ENCODE data around the gene TSHZ2. TPM values are rescaled to one million over a fixed set of nuclear protein-coding genes. Genes with fewer than 3 reads are reported as not detected.

The TSHZ2 gene
- total and polyA plus RNA-seq, 9 of the 15 experiments (the other 6 are each of a cell fraction or from before 2014, with no cell fraction given): 0.03 to 0.20 (median 0.05) TPM; not detected in 4

- H3K9me1 ChIP-seq (ENCODE audit: control insufficient read depth, insufficient read depth, low read length): no peaks in the 10 kb centered on the region
- H2AFZ ChIP-seq (ENCODE audit: low read depth, low read length): no peak overlapping the region
- in situ Hi-C loops (cut with MboI) (no loop called here), intact Hi-C loops (cut with micrococcal nuclease) (no loop called here)
- ATAC-seq (no peak), DNase-seq (ENCODE audit: extremely low read depth in 1 of 4, low spot score in 3 of 4) (no peak), FAIRE-seq (no peak)
- no peaks in the 10 kb centered on the region for H3K36me3 ChIP-seq (ENCODE audit: control insufficient read depth, insufficient read depth, low read length)
- CTCF ChIA-PET (ENCODE audit: low intra/inter-chr PET ratio): no interaction called here
- no peak overlapping the region for H3K27ac ChIP-seq (ENCODE audit: extremely low read depth, low read depth, low read length)
- WGBS (ENCODE audit: insufficient coverage, low coverage, missing lambda C conversion rate): 0% methylated on average over 10 of the region's 10 CpGs
- no peak overlapping the region for H3K4me2 ChIP-seq (ENCODE audit: insufficient read depth, low read length)
- no peaks in the 10 kb centered on the region for H4K20me1 ChIP-seq (replicated peaks; ENCODE audit: control insufficient read depth, insufficient read depth, low read length)
- POLR2A ChIA-PET: no interaction called here
- BruUV-seq (replicated peaks): no TSS peak
- H3K4me3 ChIP-seq: no peak overlapping the region
- peaks cover 9 to 16% of the 10 kb centered on the region in 2 experiments; a peak in 4 of 5 replicates for H3K27me3 ChIP-seq (ENCODE audit: control insufficient read depth in 2 of 2, insufficient read depth in 2 of 2, low read length in 2 of 2)
- no peak overlapping the region for H3K9ac ChIP-seq (ENCODE audit: insufficient read depth in 1 of 2, low read depth in 2 of 2, low read length in 2 of 2)
- H3K79me2 ChIP-seq (ENCODE audit: control insufficient read depth, insufficient read depth, low read length): no peaks in the 10 kb centered on the region
- H3K4me1 ChIP-seq (replicated peaks in 1 of 2; ENCODE audit: control insufficient read depth in 2 of 2, insufficient read depth in 2 of 2, low read length in 2 of 2): no peaks in the 10 kb centered on the region
- no peaks in the 10 kb centered on the region for H3K9me3 ChIP-seq (replicated peaks; ENCODE audit: control insufficient read depth, insufficient read depth, low read depth, low read length)
- TF ChIP-seq FOXP4 (CRISPR knock-in tag; IDR thresholded peaks at IDR 0.05; ENCODE audit: borderline replicate concordance) (no peak), RBM15 (IDR thresholded peaks at IDR 0.05; ENCODE audit: insufficient read depth, low read length) (no peak), TFAP4 (CRISPR knock-in tag; IDR thresholded peaks at IDR 0.05; ENCODE audit: borderline replicate concordance) (no peak), ZBTB34 (CRISPR knock-in tag; IDR thresholded peaks at IDR 0.05) (no peak), ZNF551 (CRISPR knock-in tag; IDR thresholded peaks at IDR 0.05) (no peak), CHD2 (IDR thresholded peaks at IDR 0.05; ENCODE audit: low read depth, low read length) (no peak), MCM7 (IDR thresholded peaks at IDR 0.05) (no peak), ETS2 (tag; IDR thresholded peaks at IDR 0.05; ENCODE audit: borderline replicate concordance, poor library complexity, severe bottlenecking) (no peak), STAG1 (CRISPR knock-in tag; IDR thresholded peaks at IDR 0.05; ENCODE audit: borderline replicate concordance) (no peak), HDGF (IDR thresholded peaks at IDR 0.05) (no peak), ETV6 (IDR thresholded peaks at IDR 0.05; ENCODE audit: borderline replicate concordance in 1 of 2, low read depth in 2 of 2, low read length in 1 of 2) (no peak), ETV6 (CRISPR knock-in tag; IDR thresholded peaks at IDR 0.05; ENCODE audit: borderline replicate concordance) (no peak), ZNF217 (CRISPR knock-in tag; IDR thresholded peaks at IDR 0.05) (no peak), ZNF764 (CRISPR knock-in tag; IDR thresholded peaks at IDR 0.05; ENCODE audit: low read depth) (no peak), ZNF696 (CRISPR knock-in tag; conservative IDR thresholded peaks at IDR 0.05) (no peak), PCBP2 (IDR thresholded peaks at IDR 0.05; ENCODE audit: low read depth, low read length, poor library complexity, severe bottlenecking) (no peak), PML (IDR thresholded peaks at IDR 0.05; ENCODE audit: low read length) (no peak)
These were observed 12.3 kb downstream of the TSHZ2 start for GRCh38 chr20:52984451-52984810.
